ENCODE results near the gene LSP1. TPM values are rescaled to one million over a fixed set of nuclear protein-coding genes. Genes with fewer than 3 reads are reported as not detected.

LSP1 gene
- total and polyA plus RNA-seq, 2 of the 13 experiments (the other 11 are each of a cell fraction or from before 2014, with no cell fraction given): 0.59 to 1.00 TPM

DNA sequence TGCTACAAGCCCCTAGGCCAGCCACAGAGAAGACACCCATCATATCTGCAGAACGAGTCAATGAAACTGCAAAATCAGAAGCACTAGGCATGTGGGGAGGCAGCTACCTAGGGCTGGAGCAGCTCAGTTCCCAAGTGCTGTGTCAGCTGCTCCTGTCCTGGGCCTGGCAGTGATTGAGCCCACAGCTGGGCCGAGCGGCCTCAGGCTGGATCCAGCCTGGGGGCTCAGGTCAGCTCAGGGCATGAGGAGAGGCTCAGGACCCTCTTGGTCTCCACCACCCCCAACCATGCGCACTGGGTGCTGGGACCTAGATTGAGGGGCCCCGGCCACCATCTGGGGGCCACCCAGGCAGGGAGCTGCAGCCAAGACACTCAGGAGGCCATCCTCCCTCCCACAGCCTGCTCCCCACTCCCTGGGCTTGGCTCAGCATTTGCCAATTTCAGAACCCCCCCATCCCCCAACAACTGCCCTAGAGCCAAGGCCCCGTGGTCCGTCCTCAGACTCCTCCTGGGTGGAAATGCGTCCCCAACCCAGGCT is 64.2 kb downstream of the LSP1 start:
- Histone ChIP-seq H3K27me3 (ENCODE audit: control insufficient read depth in 1 of 2, insufficient read depth in 2 of 2, low read length in 2 of 2) (peaks cover 16 to 44% of the 10 kb centered on the region in 2 experiments; a peak in 4 of 5 replicates), H3K4me3 (replicated peaks in 1 of 3; ENCODE audit: insufficient read depth in 1 of 3, low read depth in 2 of 3, low read length in 3 of 3) (no peak overlapping the region), H4K20me1 (ENCODE audit: insufficient read depth, low read length) (no peaks in the 10 kb centered on the region), H3K79me2 (ENCODE audit: insufficient read depth, low read length) (no peaks in the 10 kb centered on the region), H3K4me1 (ENCODE audit: insufficient read depth, low read length) (no peaks in the 10 kb centered on the region), H2AFZ (ENCODE audit: low read length) (no peak overlapping the region), H3K27ac (ENCODE audit: extremely low read length, insufficient read depth, low read length) (no peak overlapping the region), H3K36me3 (replicated peaks in 1 of 2; ENCODE audit: control insufficient read depth in 1 of 2, insufficient read depth in 2 of 2, low read length in 2 of 2) (no peaks in the 10 kb centered on the region), H3K9ac (ENCODE audit: insufficient read depth, low read depth, low read length) (no peak overlapping the region), H3K4me2 (ENCODE audit: low read depth, low read length) (no peak overlapping the region), H3K9me3 (ENCODE audit: low read length) (no peaks in the 10 kb centered on the region)
- CTCF ChIA-PET (ENCODE audit: low intra/inter-chr PET ratio, low total read pairs): no interaction called here
- TF ChIP-seq ARID2 (CRISPR knock-in tag; IDR thresholded peaks at IDR 0.05; ENCODE audit: borderline replicate concordance) (no peak), ZNF816 (CRISPR knock-in tag; IDR thresholded peaks at IDR 0.05; ENCODE audit: borderline replicate concordance) (no peak), ZNF20 (CRISPR knock-in tag; IDR thresholded peaks at IDR 0.05) (no peak), HNRNPLL (IDR thresholded peaks at IDR 0.05; ENCODE audit: low read depth, low read length, poor library complexity, severe bottlenecking) (no peak), ZNF839 (CRISPR knock-in tag; IDR thresholded peaks at IDR 0.05; ENCODE audit: borderline replicate concordance) (no peak), ZNF343 (CRISPR knock-in tag; IDR thresholded peaks at IDR 0.05) (no peak)
- TF ChIP-seq, protein P1, sequence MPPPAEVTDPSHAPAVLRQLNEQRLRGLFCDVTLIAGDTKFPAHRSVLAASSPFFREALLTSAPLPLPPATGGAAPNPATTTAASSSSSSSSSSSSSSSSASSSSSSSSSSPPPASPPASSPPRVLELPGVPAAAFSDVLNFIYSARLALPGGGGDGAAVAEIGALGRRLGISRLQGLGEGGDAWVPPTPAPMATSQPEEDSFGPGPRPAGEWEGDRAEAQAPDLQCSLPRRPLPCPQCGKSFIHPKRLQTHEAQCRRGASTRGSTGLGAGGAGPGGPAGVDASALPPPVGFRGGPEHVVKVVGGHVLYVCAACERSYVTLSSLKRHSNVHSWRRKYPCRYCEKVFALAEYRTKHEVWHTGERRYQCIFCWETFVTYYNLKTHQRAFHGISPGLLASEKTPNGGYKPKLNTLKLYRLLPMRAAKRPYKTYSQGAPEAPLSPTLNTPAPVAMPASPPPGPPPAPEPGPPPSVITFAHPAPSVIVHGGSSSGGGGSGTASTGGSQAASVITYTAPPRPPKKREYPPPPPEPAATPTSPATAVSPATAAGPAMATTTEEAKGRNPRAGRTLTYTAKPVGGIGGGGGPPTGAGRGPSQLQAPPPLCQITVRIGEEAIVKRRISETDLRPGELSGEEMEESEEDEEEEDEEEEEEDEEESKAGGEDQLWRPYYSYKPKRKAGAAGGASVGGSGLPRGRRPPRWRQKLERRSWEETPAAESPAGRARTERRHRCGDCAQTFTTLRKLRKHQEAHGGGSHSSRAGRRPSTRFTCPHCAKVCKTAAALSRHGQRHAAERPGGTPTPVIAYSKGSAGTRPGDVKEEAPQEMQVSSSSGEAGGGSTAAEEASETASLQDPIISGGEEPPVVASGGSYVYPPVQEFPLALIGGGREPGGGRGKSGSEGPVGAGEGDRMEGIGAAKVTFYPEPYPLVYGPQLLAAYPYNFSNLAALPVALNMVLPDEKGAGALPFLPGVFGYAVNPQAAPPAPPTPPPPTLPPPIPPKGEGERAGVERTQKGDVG (CRISPR knock-in tag; IDR thresholded peaks at IDR 0.05; ENCODE audit: borderline replicate concordance): no peak
- FAIRE-seq (no peak), ATAC-seq (no peak), DNase-seq (ENCODE audit: low spot score) (no peak)
- in situ Hi-C loops (cut with HindIII; ENCODE audit: extremely low pct_ligation_motif_present, low pct_unique_long_range_greater_than_20kb) (no loop called here), intact Hi-C loops (cut with micrococcal nuclease; ENCODE audit: unreplicated experiment) (loop anchor here (1.0 kb wide), 1 partner anchor 27 kb away; no protein-coding TSS in a partner anchor)
- no TSS peak for BruUV-seq (replicated peaks)
- POLR2A ChIA-PET: no interaction called here
- WGBS (ENCODE audit: low lambda C conversion rate): 0% methylated on average over 1 of the region's 8 CpGs

All from HepG2 (cell line).